Spinal cord (tissue), 10 donors: ENCODE results near the gene RTN4RL1. TPM values are rescaled to one million over a fixed set of nuclear protein-coding genes. Genes with fewer than 3 reads are reported as not detected.
A peak's percentile ranks its signal among the peaks of the same experiment; 100 is the strongest.

Source experiments
- DNase-seq, 6 donors: peaks; one replicate each; pipeline versions ENCODE4 v3.0.0 to v3.0.0-alpha.2; 2013 to 2015; ENCODE audit warnings: low spot score in 6 of 6, low read depth in 4 of 6
- H3K27ac ChIP-seq: one replicate; pipeline ENCODE4 v1.5.1; 2013; ENCODE audit warnings: low read depth, low read length, control low read depth
- H3K27me3 ChIP-seq: one replicate; pipeline ENCODE4 v1.6.1; 2013; ENCODE audit warnings: low read length; ENCODE audit not compliant: control insufficient read depth, insufficient read depth
- H3K36me3 ChIP-seq: one replicate; pipeline ENCODE4 v1.6.1; 2013; ENCODE audit warnings: low read length; ENCODE audit not compliant: control insufficient read depth, insufficient read depth
- H3K4me1 ChIP-seq: one replicate; pipeline ENCODE4 v1.6.1; 2013; ENCODE audit warnings: low read length; ENCODE audit not compliant: control insufficient read depth, insufficient read depth
- H3K4me3 ChIP-seq: one replicate; pipeline ENCODE4 v1.5.1; 2013; ENCODE audit warnings: low read depth, low read length, control low read depth
- H3K9me3 ChIP-seq: one replicate; pipeline ENCODE4 v1.6.1; 2013; ENCODE audit warnings: low read length; ENCODE audit not compliant: control insufficient read depth, insufficient read depth
- WGBS: methylation state at CpG from one replicate; pipeline ENCODE4 v1.1.5; 2013; ENCODE audit warnings: missing lambda C conversion rate; ENCODE audit not compliant: insufficient coverage; 5-methylcytosine and 5-hydroxymethylcytosine counted together
- polyA plus RNA-seq, 2 donors: library from polyadenylated mRNA; unstranded; fragments of 120-200 nt; gene quantifications; one replicate each; pipeline ENCODE4 v1.2.1, GENCODE V29; 2013; ENCODE audit not compliant: insufficient read length in 2 of 2
- total RNA-seq, 2 donors: library from RNA; depleted of rRNA in 1 of 2; stranded (reverse); fragments of 120-200 nt in 1 of 2; fragments of >200 nt in 1 of 2; gene quantifications; one replicate each; pipeline versions ENCODE4 v1.2.3 to v1.2.4, GENCODE V29; 2013 to 2014
- donor health status: healthy.

RTN4RL1 gene
- total and polyA plus RNA-seq, 4 donors: 5.6 to 11.6 (median 9.7) TPM

- no peaks in the 10 kb centered on the region for H3K9me3 ChIP-seq
- H3K27ac ChIP-seq: no peak overlapping the region
- H3K4me1 ChIP-seq: peaks cover 60% of the 10 kb centered on the region
- no peak for DNase-seq
- H3K27me3 ChIP-seq: peaks cover 32% of the 10 kb centered on the region
- no peak overlapping the region for H3K4me3 ChIP-seq
- H3K36me3 ChIP-seq: peaks cover under 1% of the 10 kb centered on the region
- WGBS: 67% methylated on average over 7 of the region's 11 CpGs
Observed at GRCh38 chr17:2027528-2028233, 2.5 kb upstream of the RTN4RL1 start.

DNA sequence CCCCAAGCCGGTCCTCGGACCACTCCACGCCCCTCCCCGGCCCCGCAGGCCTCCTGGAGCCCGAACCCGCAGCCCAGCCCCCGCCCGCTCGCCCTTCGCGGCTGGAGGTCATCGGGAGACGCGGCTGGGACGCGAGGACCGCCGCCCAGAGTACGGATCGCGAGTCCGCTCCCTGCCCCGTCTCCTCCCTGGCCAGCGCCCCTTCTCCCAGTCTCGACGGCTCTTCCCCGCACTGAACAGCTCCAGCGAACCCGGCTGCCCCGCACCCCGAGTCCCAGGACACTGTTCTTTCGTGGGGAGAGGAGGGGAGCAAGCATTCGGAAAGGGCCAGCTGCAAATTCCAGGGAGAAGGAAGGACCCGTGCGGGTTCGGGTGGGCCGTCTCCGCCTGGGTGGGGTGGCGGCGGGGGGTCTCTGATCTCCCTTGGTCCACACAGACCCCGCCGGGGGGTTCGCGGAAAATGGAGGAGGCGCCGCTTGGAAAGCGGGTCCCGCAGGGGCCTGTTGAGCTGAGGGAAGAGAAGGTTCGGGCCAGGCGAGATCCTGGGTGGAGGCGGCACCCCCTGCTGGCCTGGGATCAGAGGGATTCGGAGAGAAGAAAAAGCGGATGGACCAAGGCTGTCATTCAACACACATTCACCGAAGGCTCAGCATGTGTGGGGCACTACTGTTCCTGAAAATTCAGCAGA lies 632 bp upstream of the RTN4RL1 start:
- Histone ChIP-seq H3K4me3 (peak overlapping the region; percentile 41), H3K27ac (no peak overlapping the region), H3K27me3 (peaks cover 36% of the 10 kb centered on the region), H3K9me3 (no peaks in the 10 kb centered on the region), H3K4me1 (peaks cover 56% of the 10 kb centered on the region), H3K36me3 (no peaks in the 10 kb centered on the region)
- WGBS: under 1% methylated on average over 48 of the region's 55 CpGs
- DNase-seq: peak in 2 of 6 donors; percentile 90 to 92

DNA sequence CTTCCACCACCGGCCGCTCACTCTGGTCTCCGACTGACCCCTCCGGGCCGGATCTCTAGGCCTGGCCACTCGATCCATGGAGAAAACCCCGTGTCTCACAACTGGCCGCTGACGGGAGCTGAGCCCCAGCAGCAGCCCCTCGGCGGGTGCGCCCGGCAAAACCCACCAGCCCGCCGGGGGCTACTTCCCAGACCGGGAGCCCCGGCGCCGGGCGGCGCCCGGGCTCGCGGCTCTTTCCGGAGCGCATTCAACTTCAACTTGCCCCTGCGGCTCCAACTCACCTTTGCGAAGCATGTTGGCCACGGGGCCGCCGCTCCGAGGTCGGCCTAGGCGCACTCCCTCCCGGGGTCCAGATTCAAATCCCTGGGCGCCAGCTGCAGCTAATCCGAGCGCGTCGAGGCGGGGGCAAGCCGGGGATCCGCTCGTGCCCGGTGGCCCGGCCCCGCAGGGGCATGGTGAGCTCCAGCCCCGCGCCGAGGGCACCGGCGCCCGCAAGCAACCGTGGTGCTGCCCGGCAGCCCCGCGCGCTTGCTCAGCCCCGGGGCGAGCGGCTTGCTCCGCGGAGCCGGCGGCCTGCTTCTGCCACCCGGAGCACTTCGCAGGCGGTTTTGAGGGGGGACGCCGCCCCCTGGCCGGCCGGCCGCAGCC lies 438 bp downstream of the RTN4RL1 start:
- H3K27me3 ChIP-seq: peaks cover 36% of the 10 kb centered on the region
- H3K4me3 ChIP-seq: peak overlapping the region; percentile 41
- no peak for DNase-seq
- H3K36me3 ChIP-seq: no peaks in the 10 kb centered on the region
- H3K27ac ChIP-seq: no peak overlapping the region
- H3K4me1 ChIP-seq: peaks cover 59% of the 10 kb centered on the region
- WGBS: under 1% methylated on average over 73 of the region's 73 CpGs
- no peaks in the 10 kb centered on the region for H3K9me3 ChIP-seq

GRCh38 chr17:2023692-2024571 lies 1.2 kb downstream of the RTN4RL1 start:
- H3K9me3 ChIP-seq: no peaks in the 10 kb centered on the region
- WGBS: under 1% methylated on average over 84 of the region's 85 CpGs
- H3K4me1 ChIP-seq: peaks cover 60% of the 10 kb centered on the region
- DNase-seq: peak in 2 of 6 donors; percentile 86 to 93
- no peaks in the 10 kb centered on the region for H3K36me3 ChIP-seq
- peak overlapping the region; percentile 41 for H3K4me3 ChIP-seq
- no peak overlapping the region for H3K27ac ChIP-seq
- H3K27me3 ChIP-seq: peaks cover 39% of the 10 kb centered on the region

GRCh38 chr17:2023256-2023655 lies 1.9 kb downstream of the RTN4RL1 start:
- Histone ChIP-seq H3K9me3 (no peaks in the 10 kb centered on the region), H3K4me3 (no peak overlapping the region), H3K27ac (no peak overlapping the region), H3K4me1 (peaks cover 60% of the 10 kb centered on the region), H3K27me3 (peaks cover 39% of the 10 kb centered on the region), H3K36me3 (no peaks in the 10 kb centered on the region)
- 27% methylated on average over 13 of the region's 16 CpGs for WGBS
- no peak for DNase-seq

GRCh38 chr17:2022647-2023240 lies 2.4 kb downstream of the RTN4RL1 start:
- Histone ChIP-seq H3K9me3 (no peaks in the 10 kb centered on the region), H3K4me3 (no peak overlapping the region), H3K4me1 (peaks cover 60% of the 10 kb centered on the region), H3K36me3 (no peaks in the 10 kb centered on the region), H3K27ac (no peak overlapping the region), H3K27me3 (peaks cover 36% of the 10 kb centered on the region)
- WGBS: 68% methylated on average over 13 of the region's 15 CpGs
- DNase-seq: no peak

GRCh38 chr17:2020721-2021120 lies 4.4 kb downstream of the RTN4RL1 start:
- Histone ChIP-seq H3K27ac (no peak overlapping the region), H3K9me3 (no peaks in the 10 kb centered on the region), H3K4me3 (no peak overlapping the region), H3K4me1 (peaks cover 61% of the 10 kb centered on the region), H3K27me3 (peaks cover 28% of the 10 kb centered on the region), H3K36me3 (peaks cover 4% of the 10 kb centered on the region)
- no peak for DNase-seq
- WGBS: 58% methylated on average over 7 of the region's 8 CpGs

DNA sequence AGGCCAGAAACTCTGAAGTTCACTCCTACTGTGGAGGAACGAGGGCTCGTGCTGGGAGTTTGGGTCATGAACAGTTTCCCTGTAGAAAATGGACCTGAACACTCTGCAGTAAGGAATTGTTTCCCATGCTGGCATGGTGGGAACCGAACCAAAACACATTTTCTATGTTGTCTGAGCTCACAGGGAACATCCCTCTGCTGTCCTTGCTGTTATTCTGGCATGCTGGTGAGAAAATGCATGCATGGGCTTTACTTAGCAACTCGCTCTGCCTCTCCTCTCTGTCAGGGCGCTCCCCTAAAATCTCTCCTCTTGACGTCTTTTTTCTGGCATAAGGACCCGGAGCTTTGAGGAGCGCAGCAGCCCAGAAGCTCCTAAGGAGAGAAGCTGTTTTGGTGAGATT lies 5.4 kb downstream of the RTN4RL1 start:
- DNase-seq: peak in 1 of 6 donors; percentile 69
- 87% methylated on average over 5 of the region's 8 CpGs for WGBS
- no peak overlapping the region for H3K27ac ChIP-seq
- peaks cover 10% of the 10 kb centered on the region for H3K36me3 ChIP-seq
- peaks cover 53% of the 10 kb centered on the region for H3K4me1 ChIP-seq
- no peak overlapping the region for H3K4me3 ChIP-seq
- peaks cover 21% of the 10 kb centered on the region for H3K27me3 ChIP-seq
- no peaks in the 10 kb centered on the region for H3K9me3 ChIP-seq
